ENCODE results near the gene KCNK5.

The KCNK5 gene

GRCh38 chr6:39240155-39240757 lies 11.0 kb upstream of the KCNK5 start:
- no peak for DNase-seq (ENCODE audit: low spot score)

GRCh38 chr6:39239527-39240154 lies 10.4 kb upstream of the KCNK5 start:
- no peak for DNase-seq (ENCODE audit: low spot score)

- DNase-seq (ENCODE audit: low spot score): no peak
Observed at GRCh38 chr6:39236742-39237141, 7.5 kb upstream of the KCNK5 start.

- no peak for DNase-seq (ENCODE audit: low spot score)
Observed at GRCh38 chr6:39233333-39233732, 4.1 kb upstream of the KCNK5 start.

GRCh38 chr6:39231521-39232243 lies 2.4 kb upstream of the KCNK5 start:
- no peak for DNase-seq (ENCODE audit: low spot score)

- no peak for DNase-seq (ENCODE audit: low spot score)
Observed at GRCh38 chr6:39230654-39231035, 1.4 kb upstream of the KCNK5 start.

GRCh38 chr6:39228111-39228971 lies 934 bp downstream of the KCNK5 start:
- DNase-seq (ENCODE audit: low spot score): no peak

- no peak for DNase-seq (ENCODE audit: low spot score)
Observed at GRCh38 chr6:39227476-39227875, 1.8 kb downstream of the KCNK5 start.

GRCh38 chr6:39226639-39227329 lies 2.5 kb downstream of the KCNK5 start:
- no peak for DNase-seq (ENCODE audit: low spot score)

GRCh38 chr6:39225946-39226437 lies 3.3 kb downstream of the KCNK5 start:
- no peak for DNase-seq (ENCODE audit: low spot score)

GRCh38 chr6:39225543-39225942 lies 3.7 kb downstream of the KCNK5 start:
- DNase-seq (ENCODE audit: low spot score): no peak

- DNase-seq (ENCODE audit: low spot score): peak; percentile 43
Observed at GRCh38 chr6:39224523-39225182, 4.6 kb downstream of the KCNK5 start.

DNA sequence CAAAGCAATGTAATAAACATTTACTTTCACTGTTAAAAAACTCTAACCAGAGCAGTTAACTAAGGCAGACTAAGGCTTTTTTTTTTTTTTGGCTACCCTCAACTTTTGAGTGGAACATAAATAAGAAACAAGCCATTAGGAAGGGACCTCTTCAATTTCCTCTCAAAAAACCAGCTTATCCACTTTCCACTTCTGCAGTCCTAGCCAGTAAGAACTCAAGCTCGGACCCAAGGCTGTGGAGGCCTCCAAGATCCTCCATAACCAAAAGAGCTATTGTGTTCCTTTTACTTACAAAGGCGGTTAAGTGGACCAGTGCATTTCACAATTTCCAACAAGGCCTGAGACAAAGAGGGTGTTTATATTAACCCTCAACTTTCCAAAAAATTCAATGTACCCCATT lies 5.3 kb downstream of the KCNK5 start:
- no peak for DNase-seq (ENCODE audit: low spot score)

GRCh38 chr6:39223555-39223954 lies 5.7 kb downstream of the KCNK5 start:
- DNase-seq (ENCODE audit: low spot score): no peak

GRCh38 chr6:39223061-39223460 lies 6.2 kb downstream of the KCNK5 start:
- DNase-seq (ENCODE audit: low spot score): no peak

GRCh38 chr6:39221779-39222641 lies 7.3 kb downstream of the KCNK5 start:
- DNase-seq (ENCODE audit: low spot score): no peak

DNA sequence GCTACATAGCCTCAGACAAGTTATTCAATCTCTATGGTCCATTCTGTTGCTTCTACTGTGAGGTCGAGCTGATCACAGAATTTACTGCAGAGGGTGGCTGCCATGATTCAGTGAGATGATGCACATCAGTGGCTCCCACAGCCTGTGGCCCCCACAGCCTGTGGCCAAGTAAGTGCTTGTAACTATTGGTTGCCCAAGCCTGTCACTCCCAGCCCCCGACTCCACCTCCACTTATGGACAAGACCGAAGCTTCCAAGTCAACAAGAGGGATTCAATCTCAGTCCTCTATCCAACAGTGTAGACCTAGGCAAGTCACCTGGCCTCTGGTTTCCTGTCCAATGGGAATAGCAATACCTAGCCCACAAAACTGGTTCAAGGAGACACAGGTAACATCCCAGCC lies 8.2 kb downstream of the KCNK5 start:
- no peak for DNase-seq (ENCODE audit: low spot score)

- DNase-seq (ENCODE audit: low spot score): no peak
Observed at GRCh38 chr6:39218868-39219567, 10.3 kb downstream of the KCNK5 start.

DNA sequence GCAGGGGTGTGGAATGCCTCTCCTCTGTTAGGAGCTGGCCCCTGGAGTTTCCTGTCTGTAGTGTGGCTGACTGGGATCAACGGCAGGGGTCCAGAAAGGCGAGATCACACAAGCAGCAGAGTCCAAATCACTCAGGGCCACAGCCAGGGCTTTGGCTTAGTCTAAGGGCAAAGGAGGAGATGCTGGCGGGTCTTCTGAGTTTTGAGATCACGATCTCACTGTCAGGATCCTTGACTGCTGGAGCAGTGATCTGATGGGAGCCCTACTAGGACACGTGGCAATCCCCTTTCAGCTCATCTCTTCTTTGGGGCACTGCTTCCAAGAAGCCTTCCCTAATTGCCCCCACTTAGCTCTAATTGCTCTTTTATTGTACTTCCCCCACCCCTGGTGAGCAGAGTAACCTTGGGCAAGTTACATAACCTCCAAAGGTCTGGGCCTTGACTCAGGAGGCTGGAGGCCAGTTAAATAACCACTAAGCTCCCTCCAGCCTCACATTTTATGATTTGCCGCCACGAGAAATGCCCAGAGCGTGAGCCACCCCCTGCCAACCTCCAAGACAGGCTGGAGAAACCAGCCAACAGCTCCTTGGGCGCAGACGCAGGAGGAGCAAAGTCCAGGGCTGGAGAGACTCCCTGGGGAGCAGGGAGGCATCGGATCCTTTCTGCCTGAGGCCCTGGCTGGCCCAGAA lies 12.0 kb downstream of the KCNK5 start:
- no peak for DNase-seq (ENCODE audit: low spot score)
